Mesendoderm (in vitro differentiated cells): ENCODE measurements around the gene DLG2.

ENCODE experiments used
- DNase-seq: peaks from one replicate; pipeline ENCODE4 v3.0.0; 2013
- H2AK5ac ChIP-seq: 2 replicates; pipeline ENCODE4 v1.6.1; 2013; ENCODE audit warnings: low read length, inconsistent platforms
- H2BK120ac ChIP-seq: 2 replicates; pipeline ENCODE4 v1.6.1; 2013; ENCODE audit warnings: low read depth, mild to moderate bottlenecking, low read length, moderate library complexity, mixed read lengths
- H2BK15ac ChIP-seq: replicated peaks from 2 replicates; pipeline ENCODE4 v1.6.1; 2013; ENCODE audit warnings: low read depth, mild to moderate bottlenecking, moderate library complexity
- H2BK5ac ChIP-seq: 2 replicates; pipeline ENCODE4 v1.6.1; 2013; ENCODE audit warnings: low read length, inconsistent platforms
- H3K18ac ChIP-seq: 2 replicates; pipeline ENCODE4 v1.6.1; 2013; ENCODE audit warnings: mild to moderate bottlenecking, low read length, mixed read lengths
- H3K23ac ChIP-seq: one replicate; pipeline ENCODE4 v1.6.1; 2013; ENCODE audit warnings: low read length
- H3K27ac ChIP-seq: 2 replicates; pipeline ENCODE4 v1.5.1; 2013; ENCODE audit warnings: low read depth, mild to moderate bottlenecking, inconsistent platforms, low read length, moderate library complexity
- H3K27me3 ChIP-seq: 2 replicates; pipeline ENCODE4 v1.6.1; 2013; ENCODE audit warnings: low read length, control low read depth, mild to moderate bottlenecking, inconsistent platforms; ENCODE audit not compliant: insufficient read depth, poor library complexity
- H3K36me3 ChIP-seq: 2 replicates; pipeline ENCODE4 v1.6.1; 2013; ENCODE audit warnings: low read length, inconsistent platforms; ENCODE audit not compliant: control insufficient read depth, insufficient read depth
- H3K4ac ChIP-seq: one replicate; pipeline ENCODE4 v1.6.1; 2013; ENCODE audit warnings: low read depth, mild to moderate bottlenecking, low read length, moderate library complexity
- H3K4me1 ChIP-seq: 2 replicates; pipeline ENCODE4 v1.6.1; 2013; ENCODE audit warnings: low read depth, low read length, inconsistent platforms; ENCODE audit not compliant: control insufficient read depth
- H3K4me2 ChIP-seq: 2 replicates; pipeline ENCODE4 v1.6.1; 2013; ENCODE audit warnings: low read length
- H3K4me3 ChIP-seq: 2 replicates; pipeline ENCODE4 v1.5.1; 2013; ENCODE audit warnings: mild to moderate bottlenecking, low read length
- H3K56ac ChIP-seq: one replicate; pipeline ENCODE4 v1.6.1; 2013; ENCODE audit warnings: low read length
- H3K79me1 ChIP-seq: 2 replicates; pipeline ENCODE4 v1.6.1; 2013; ENCODE audit warnings: low read length, inconsistent platforms
- H3K79me2 ChIP-seq: 2 replicates; pipeline ENCODE4 v1.6.1; 2013; ENCODE audit warnings: mild to moderate bottlenecking, low read length; ENCODE audit not compliant: control insufficient read depth, insufficient read depth
- H3K9ac ChIP-seq: 2 replicates; pipeline ENCODE4 v1.6.1; 2013; ENCODE audit warnings: low read length, inconsistent platforms
- H4K5ac ChIP-seq: one replicate; pipeline ENCODE4 v1.6.1; 2013; ENCODE audit warnings: low read length
- H4K8ac ChIP-seq: one replicate; pipeline ENCODE4 v1.6.1; 2013; ENCODE audit warnings: low read depth, mild to moderate bottlenecking, control low read depth, low read length, moderate library complexity
- WGBS: extraction: QIAGEN DNeasy Blood & Tissue Kit; methylation state at CpG from one replicate; pipeline ENCODE4 v1.1.7; 2013; ENCODE audit warnings: low lambda C conversion rate, missing lambda C conversion rate; ENCODE audit not compliant: insufficient coverage; ENCODE audit errors: extremely low coverage; 5-methylcytosine and 5-hydroxymethylcytosine counted together

The DLG2 gene

GRCh38 chr11:85423794-85424193 is 203.3 kb downstream of the DLG2 start:
- Histone ChIP-seq H4K5ac (no peak overlapping the region), H3K79me2 (no peaks in the 10 kb centered on the region), H3K4me1 (no peaks in the 10 kb centered on the region), H2BK15ac (no peak overlapping the region), H4K8ac (no peak overlapping the region), H3K23ac (no peak overlapping the region), H2BK5ac (no peak overlapping the region), H2AK5ac (no peak overlapping the region), H3K9ac (no peak overlapping the region), H2BK120ac (no peak overlapping the region), H3K4ac (no peak overlapping the region), H3K36me3 (no peaks in the 10 kb centered on the region), H3K4me3 (no peak overlapping the region), H3K27me3 (no peaks in the 10 kb centered on the region), H3K4me2 (no peak overlapping the region), H3K79me1 (no peaks in the 10 kb centered on the region), H3K27ac (no peak overlapping the region), H3K18ac (no peak overlapping the region), H3K56ac (no peak overlapping the region)
- no CpG with 5 or more reads among the region's 3 CpGs for WGBS
- no peak for DNase-seq

GRCh38 chr11:85423316-85423715 is 203.8 kb downstream of the DLG2 start:
- H3K23ac ChIP-seq, result no peak overlapping the region
- H3K9ac ChIP-seq, result no peak overlapping the region
- H3K4ac ChIP-seq, result no peak overlapping the region
- no peak overlapping the region for H4K8ac ChIP-seq
- no peak overlapping the region for H3K4me3 ChIP-seq
- no peak overlapping the region for H2BK5ac ChIP-seq
- H3K56ac ChIP-seq, result no peak overlapping the region
- no peaks in the 10 kb centered on the region for H3K79me2 ChIP-seq
- H3K18ac ChIP-seq, result no peak overlapping the region
- H2BK120ac ChIP-seq, result no peak overlapping the region
- H3K79me1 ChIP-seq, result no peaks in the 10 kb centered on the region
- H3K36me3 ChIP-seq, result no peaks in the 10 kb centered on the region
- H3K4me1 ChIP-seq, result no peaks in the 10 kb centered on the region
- no peak overlapping the region for H2BK15ac ChIP-seq
- H3K27me3 ChIP-seq, result no peaks in the 10 kb centered on the region
- H3K27ac ChIP-seq, result no peak overlapping the region
- no peak overlapping the region for H3K4me2 ChIP-seq
- H4K5ac ChIP-seq, result no peak overlapping the region
- DNase-seq, result no peak
- H2AK5ac ChIP-seq, result no peak overlapping the region
- WGBS, result no CpG with 5 or more reads among the region's 1 CpG

- H4K5ac ChIP-seq, result no peak overlapping the region
- H2BK15ac ChIP-seq, result no peak overlapping the region
- no peak overlapping the region for H3K4me3 ChIP-seq
- H3K56ac ChIP-seq, result no peak overlapping the region
- H2AK5ac ChIP-seq, result no peak overlapping the region
- no peak overlapping the region for H3K4ac ChIP-seq
- H4K8ac ChIP-seq, result no peak overlapping the region
- H3K4me2 ChIP-seq, result no peak overlapping the region
- H3K23ac ChIP-seq, result no peak overlapping the region
- no peaks in the 10 kb centered on the region for H3K79me1 ChIP-seq
- no peak overlapping the region for H2BK120ac ChIP-seq
- no peak overlapping the region for H3K18ac ChIP-seq
- H2BK5ac ChIP-seq, result no peak overlapping the region
- no peaks in the 10 kb centered on the region for H3K27me3 ChIP-seq
- no CpG with 5 or more reads among the region's 5 CpGs for WGBS
- no peak overlapping the region for H3K9ac ChIP-seq
- no peaks in the 10 kb centered on the region for H3K4me1 ChIP-seq
- no peak for DNase-seq
- no peaks in the 10 kb centered on the region for H3K79me2 ChIP-seq
- H3K27ac ChIP-seq, result no peak overlapping the region
- no peaks in the 10 kb centered on the region for H3K36me3 ChIP-seq
Observed at GRCh38 chr11:85414175-85414574, 213.0 kb downstream of the DLG2 start.

GRCh38 chr11:85407648-85408047 is 219.5 kb downstream of the DLG2 start:
- Histone ChIP-seq H2AK5ac (no peak overlapping the region), H2BK5ac (no peak overlapping the region)
- whole genome bisulfite sequencing, result no CpG with 5 or more reads among the region's 2 CpGs

GRCh38 chr11:85406841-85407240 is 220.3 kb downstream of the DLG2 start:
- H4K8ac ChIP-seq, result no peak overlapping the region
- no peak overlapping the region for H4K5ac ChIP-seq
- H3K4me2 ChIP-seq, result no peak overlapping the region
- H3K4me1 ChIP-seq, result no peaks in the 10 kb centered on the region
- no peak overlapping the region for H2BK15ac ChIP-seq
- H3K27me3 ChIP-seq, result no peaks in the 10 kb centered on the region
- DNase-seq, result no peak
- H3K79me2 ChIP-seq, result no peaks in the 10 kb centered on the region
- H2BK5ac ChIP-seq, result no peak overlapping the region
- no peak overlapping the region for H3K56ac ChIP-seq
- H2AK5ac ChIP-seq, result no peak overlapping the region
- no peak overlapping the region for H3K4ac ChIP-seq
- H3K4me3 ChIP-seq, result no peak overlapping the region
- no peaks in the 10 kb centered on the region for H3K36me3 ChIP-seq
- H3K27ac ChIP-seq, result no peak overlapping the region
- H3K18ac ChIP-seq, result no peak overlapping the region
- H3K79me1 ChIP-seq, result no peaks in the 10 kb centered on the region
- no peak overlapping the region for H3K23ac ChIP-seq
- H3K9ac ChIP-seq, result no peak overlapping the region
- no CpG with 5 or more reads among the region's 3 CpGs for WGBS
- no peak overlapping the region for H2BK120ac ChIP-seq

More at GRCh38 chr11:85407648-85408047, 219.5 kb downstream of the DLG2 start:
- H3K4me1 ChIP-seq, result no peaks in the 10 kb centered on the region
- no peak overlapping the region for H4K5ac ChIP-seq
- H3K36me3 ChIP-seq, result no peaks in the 10 kb centered on the region
- no peak overlapping the region for H3K4ac ChIP-seq
- no peak overlapping the region for H3K4me3 ChIP-seq
- H2BK15ac ChIP-seq, result no peak overlapping the region
- H4K8ac ChIP-seq, result no peak overlapping the region
- H3K79me2 ChIP-seq, result no peaks in the 10 kb centered on the region
- DNase-seq, result no peak
- no peak overlapping the region for H3K27ac ChIP-seq
- no peak overlapping the region for H3K18ac ChIP-seq
- H3K9ac ChIP-seq, result no peak overlapping the region
- no peaks in the 10 kb centered on the region for H3K79me1 ChIP-seq
- H3K56ac ChIP-seq, result no peak overlapping the region
- H3K4me2 ChIP-seq, result no peak overlapping the region
- H3K27me3 ChIP-seq, result no peaks in the 10 kb centered on the region
- H3K23ac ChIP-seq, result no peak overlapping the region
- H2BK120ac ChIP-seq, result no peak overlapping the region

- Histone ChIP-seq H3K9ac (no peak overlapping the region), H2AK5ac (no peak overlapping the region), H4K8ac (no peak overlapping the region), H3K79me2 (no peaks in the 10 kb centered on the region), H3K4me3 (no peak overlapping the region), H2BK15ac (no peak overlapping the region), H3K27me3 (no peaks in the 10 kb centered on the region), H3K27ac (no peak overlapping the region), H3K18ac (no peak overlapping the region), H3K79me1 (no peaks in the 10 kb centered on the region), H2BK120ac (no peak overlapping the region), H4K5ac (no peak overlapping the region), H3K23ac (no peak overlapping the region), H3K4ac (no peak overlapping the region), H3K4me2 (no peak overlapping the region), H3K56ac (no peak overlapping the region), H3K36me3 (no peaks in the 10 kb centered on the region), H3K4me1 (no peaks in the 10 kb centered on the region), H2BK5ac (no peak overlapping the region)
- no peak for DNase-seq
- WGBS, result no CpG with 5 or more reads among the region's 3 CpGs
Observed at GRCh38 chr11:85406316-85406715, 220.8 kb downstream of the DLG2 start.
